Thyroid gland (tissue), 4 donors: ENCODE measurements around the gene KRTAP12-4. TPM values are rescaled to one million over a fixed set of nuclear protein-coding genes. Genes with fewer than 3 reads are reported as not detected.
"Not testable (repeated sequence)": the region's sequence is repeated elsewhere in the genome, so short reads cannot be mapped to it uniquely, and the experiment has no call there.

ENCODE experiments used
- DNase-seq, 2 donors: peaks; one replicate each; pipeline ENCODE4 v3.0.0-alpha.2; 2019
- H3K27ac ChIP-seq, 3 donors: fragments of 200-600 bp; sonication (generic); 1 replicate in 2 of 3; 2 replicates in 1 of 3; pipeline ENCODE4 v1.5.1; 2016 to 2019; ENCODE audit warnings: mild to moderate bottlenecking in 1 of 3, moderate library complexity in 1 of 3
- H3K27me3 ChIP-seq: fragments of 200-600 bp; sonication (generic); one replicate; pipeline ENCODE4 v1.5.1; 2019
- H3K36me3 ChIP-seq, 2 donors: fragments of 200-600 bp; sonication (generic); one replicate each; pipeline ENCODE4 v1.5.1; 2016 to 2019
- H3K4me1 ChIP-seq, 2 donors: fragments of 200-600 bp; sonication (generic); one replicate each; pipeline ENCODE4 v1.5.1; 2017 to 2019
- H3K4me3 ChIP-seq, 3 donors: fragments of 200-600 bp; sonication (generic); replicated peaks in 1 of 3; 1 replicate in 2 of 3; 2 replicates in 1 of 3; pipeline ENCODE4 v1.5.1; 2016; ENCODE audit warnings: mild to moderate bottlenecking in 1 of 3
- H3K9me3 ChIP-seq: fragments of 200-600 bp; sonication (generic); one replicate; pipeline ENCODE4 v1.5.1; 2017
- POLR2A ChIP-seq, 2 donors: fragments of 450-650 bp; IDR thresholded peaks; one replicate each; pipeline ENCODE4 v1.6.1; 2017; ENCODE audit warnings: antibody characterized with exemption in 2 of 2, mild to moderate bottlenecking in 2 of 2, moderate library complexity in 1 of 2
- WGBS, 2 donors: methylation state at CpG; one replicate each; pipeline ENCODE4 v1.1.5; 2017; 5-methylcytosine and 5-hydroxymethylcytosine counted together
- intact Hi-C: fragments of 100-400 bp; cut with DNase I; formaldehyde crosslinking; loops from one replicate; pipeline ENCODE4 v1.15.1; 2023
- total RNA-seq, 4 donors: library from RNA; depleted of rRNA; stranded (reverse); fragments of >200 nt; gene quantifications; one replicate each; pipeline ENCODE4 v1.2.3, GENCODE V29; 2016
- TF ChIP-seq, protein P1 (sequence below), 6 experiments: fragments of 200-600 bp in 3 of 6; fragments of 450-650 bp in 3 of 6; sonication (generic) in 3 of 6; IDR thresholded peaks; one replicate each; pipeline ENCODE4 v1.5.1; 2016 to 2019; ENCODE audit warnings: antibody characterized with exemption in 6 of 6, mild to moderate bottlenecking in 2 of 6, inconsistent platforms in 1 of 6, moderate library complexity in 1 of 6

The KRTAP12-4 gene
- total RNA-seq, 4 donors from 2014 or later, result not detected

DNA sequence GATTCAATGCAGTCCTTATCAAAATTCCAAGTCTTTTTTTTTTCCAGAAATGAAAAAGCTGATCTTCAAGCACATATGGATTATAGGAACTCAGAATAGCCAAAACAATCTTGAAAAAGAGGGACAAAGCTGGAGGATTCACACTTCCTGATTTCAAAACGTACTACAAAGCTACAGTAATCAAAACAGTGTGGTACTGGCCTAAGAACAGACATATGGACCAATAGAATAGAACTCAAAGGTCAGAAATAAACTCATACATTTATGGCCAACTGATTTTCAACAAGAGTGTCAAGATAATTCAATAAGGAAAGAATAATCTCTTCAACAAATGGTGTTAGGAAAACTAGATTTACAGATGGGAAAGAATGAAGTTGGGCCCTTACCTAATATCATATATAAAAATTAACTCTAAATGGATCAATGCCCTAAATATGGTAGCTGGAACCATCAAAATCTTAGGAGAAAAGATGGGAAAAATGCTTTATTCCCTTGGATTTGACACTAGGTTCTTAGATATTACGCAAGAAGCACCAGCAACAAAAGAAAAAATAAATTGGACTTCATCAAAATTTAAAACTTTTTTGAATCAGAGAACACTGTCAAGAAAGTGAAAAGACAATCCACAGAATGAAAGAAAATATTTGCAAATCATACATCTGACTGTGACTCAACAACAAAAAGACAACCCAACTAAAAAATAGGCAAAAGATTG lies 38.5 kb upstream of the KRTAP12-4 start:
- TF ChIP-seq, protein P1, sequence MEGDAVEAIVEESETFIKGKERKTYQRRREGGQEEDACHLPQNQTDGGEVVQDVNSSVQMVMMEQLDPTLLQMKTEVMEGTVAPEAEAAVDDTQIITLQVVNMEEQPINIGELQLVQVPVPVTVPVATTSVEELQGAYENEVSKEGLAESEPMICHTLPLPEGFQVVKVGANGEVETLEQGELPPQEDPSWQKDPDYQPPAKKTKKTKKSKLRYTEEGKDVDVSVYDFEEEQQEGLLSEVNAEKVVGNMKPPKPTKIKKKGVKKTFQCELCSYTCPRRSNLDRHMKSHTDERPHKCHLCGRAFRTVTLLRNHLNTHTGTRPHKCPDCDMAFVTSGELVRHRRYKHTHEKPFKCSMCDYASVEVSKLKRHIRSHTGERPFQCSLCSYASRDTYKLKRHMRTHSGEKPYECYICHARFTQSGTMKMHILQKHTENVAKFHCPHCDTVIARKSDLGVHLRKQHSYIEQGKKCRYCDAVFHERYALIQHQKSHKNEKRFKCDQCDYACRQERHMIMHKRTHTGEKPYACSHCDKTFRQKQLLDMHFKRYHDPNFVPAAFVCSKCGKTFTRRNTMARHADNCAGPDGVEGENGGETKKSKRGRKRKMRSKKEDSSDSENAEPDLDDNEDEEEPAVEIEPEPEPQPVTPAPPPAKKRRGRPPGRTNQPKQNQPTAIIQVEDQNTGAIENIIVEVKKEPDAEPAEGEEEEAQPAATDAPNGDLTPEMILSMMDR (IDR thresholded peaks at IDR 0.05), result no peak
- TF ChIP-seq POLR2A (IDR thresholded peaks at IDR 0.05), result no peak
- WGBS, 2 donors, result 47 to 48% methylated on average over 2 of the region's 2 CpGs
- DNase-seq, result no peak
- Histone ChIP-seq H3K4me3 (no peak overlapping the region), H3K9me3 (no peaks in the 10 kb centered on the region), H3K36me3 (no peaks in the 10 kb centered on the region), H3K27me3 (no peaks in the 10 kb centered on the region), H3K4me1 (no peaks in the 10 kb centered on the region), H3K27ac (no peak overlapping the region)
- intact Hi-C loops, result no loop called here

DNA sequence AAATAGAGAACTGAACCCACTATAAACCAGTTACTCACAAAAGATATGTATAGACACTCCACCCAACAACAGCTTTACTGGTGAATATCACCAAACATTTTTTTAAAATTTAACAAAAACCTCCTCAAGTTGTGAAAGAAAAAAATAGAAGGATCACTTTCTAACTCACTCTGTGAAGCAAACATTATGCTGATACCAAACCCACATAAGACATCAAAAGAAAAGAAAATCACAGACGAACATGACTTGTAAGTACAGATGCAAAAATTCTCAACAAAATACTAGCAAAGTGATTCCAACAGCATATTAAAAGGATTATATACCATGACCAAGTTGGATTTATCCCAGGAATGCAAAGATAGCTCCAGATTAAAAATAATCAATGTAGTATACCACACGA lies 37.2 kb upstream of the KRTAP12-4 start:
- Histone ChIP-seq H3K36me3 (no peaks in the 10 kb centered on the region), H3K27me3 (no peaks in the 10 kb centered on the region), H3K9me3 (no peaks in the 10 kb centered on the region), H3K4me1 (no peaks in the 10 kb centered on the region), H3K4me3 (no peak overlapping the region), H3K27ac (no peak overlapping the region)
- WGBS, 2 donors, result 71 to 82% methylated on average over 2 of the region's 2 CpGs
- intact Hi-C loops, result no loop called here
- TF ChIP-seq, protein P1 (IDR thresholded peaks at IDR 0.05), result no peak
- no peak for TF ChIP-seq POLR2A (IDR thresholded peaks at IDR 0.05)
- no peak for DNase-seq

DNA sequence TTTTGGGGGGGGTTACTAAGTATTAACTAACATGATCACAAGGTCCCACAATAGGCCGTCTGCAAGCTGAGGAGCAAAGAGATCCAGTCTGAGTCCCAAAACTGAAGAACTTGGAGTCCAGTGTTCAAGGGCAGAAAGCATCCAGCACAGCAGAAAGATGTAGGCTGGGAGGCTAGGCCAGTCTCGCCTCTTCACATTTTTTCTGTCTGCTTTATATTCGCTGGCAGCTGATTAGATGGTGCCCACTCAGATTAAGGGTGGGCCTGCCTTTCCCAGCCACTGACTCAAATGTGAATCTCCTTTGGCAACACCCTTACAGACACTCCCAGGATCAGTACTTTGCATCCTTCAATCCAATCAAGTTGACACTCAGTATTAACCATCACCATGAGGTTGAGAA lies 35.3 kb upstream of the KRTAP12-4 start:
- intact Hi-C loops, H3K27me3 ChIP-seq, H3K4me3 ChIP-seq, H3K27ac ChIP-seq, H3K4me1 ChIP-seq, DNase-seq, H3K9me3 ChIP-seq, H3K36me3 ChIP-seq: not testable (repeated sequence)
- WGBS, 2 donors, result 94 to 97% methylated on average over 3 of the region's 3 CpGs

DNA sequence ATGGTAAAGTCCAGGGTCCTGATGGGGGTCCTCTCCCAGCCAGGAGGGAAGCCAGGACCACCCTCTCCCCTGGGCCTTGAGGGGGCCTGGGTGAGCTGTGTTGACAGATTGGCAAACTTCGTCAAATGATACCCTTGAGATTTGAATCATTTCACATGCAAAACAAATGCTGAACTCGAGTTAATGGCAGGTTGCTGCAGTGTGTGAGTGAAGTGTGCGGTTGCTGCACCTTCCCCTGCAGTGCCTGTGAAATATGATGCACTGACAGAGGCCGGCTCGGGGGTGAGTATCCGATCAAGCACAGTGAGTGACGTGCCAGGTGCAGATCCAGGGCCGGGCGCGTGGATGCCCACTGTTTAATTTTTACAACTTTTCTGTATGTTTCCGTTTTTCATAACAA lies 33.2 kb upstream of the KRTAP12-4 start:
- TF ChIP-seq, protein P1 (IDR thresholded peaks at IDR 0.05), result no peak
- no peak for TF ChIP-seq POLR2A (IDR thresholded peaks at IDR 0.05)
- no peaks in the 10 kb centered on the region for H3K36me3 ChIP-seq

DNA sequence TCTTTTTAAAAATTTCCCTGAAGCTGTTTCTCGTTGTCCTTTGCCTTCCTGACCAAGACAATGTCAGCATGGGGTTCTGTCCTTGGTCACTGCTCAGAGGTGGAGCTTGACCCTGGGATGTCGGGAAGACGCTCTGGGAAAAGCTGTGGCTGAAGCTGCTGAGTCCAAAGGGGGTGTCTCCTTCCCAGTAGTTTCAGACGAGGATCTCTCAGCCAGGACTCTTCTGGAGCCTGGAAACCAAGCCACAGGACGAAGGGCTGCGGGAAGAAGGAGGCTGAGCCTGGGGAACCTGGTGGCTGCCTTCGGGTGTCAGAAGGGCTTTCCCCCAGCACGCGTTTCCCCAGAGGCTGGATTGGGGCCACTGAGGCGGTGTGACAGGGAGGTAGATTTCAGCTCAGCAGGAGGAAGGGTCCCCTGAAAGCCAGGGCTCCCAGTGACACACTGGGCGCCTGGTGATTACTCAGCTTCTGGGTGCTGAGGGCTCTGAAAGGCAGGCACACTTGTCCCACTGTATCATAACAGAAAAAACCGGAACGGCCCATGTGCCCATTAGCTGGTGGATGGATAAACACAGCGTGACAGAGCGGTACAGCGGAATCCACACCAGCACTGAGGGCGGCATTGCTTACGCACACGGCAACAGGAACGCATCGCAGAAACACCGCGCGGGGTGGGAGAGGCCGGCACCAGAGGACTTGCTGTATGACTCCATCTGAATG lies 32.5 kb upstream of the KRTAP12-4 start:
- no peaks in the 10 kb centered on the region for H3K4me1 ChIP-seq
- WGBS, 2 donors, result 77 to 83% methylated on average over 21 to 24 of the region's 25 CpGs
- no peak overlapping the region for H3K27ac ChIP-seq
- DNase-seq, result no peak
- H3K36me3 ChIP-seq, result no peaks in the 10 kb centered on the region
- intact Hi-C loops, result no loop called here
- H3K9me3 ChIP-seq, result no peaks in the 10 kb centered on the region
- TF ChIP-seq POLR2A (IDR thresholded peaks at IDR 0.05), result no peak
- TF ChIP-seq, protein P1 (IDR thresholded peaks at IDR 0.05), result no peak
- no peak overlapping the region for H3K4me3 ChIP-seq
- no peaks in the 10 kb centered on the region for H3K27me3 ChIP-seq

More for the DNA sequence above, 33.2 kb upstream of the KRTAP12-4 start:
- Histone ChIP-seq H3K27me3 (no peaks in the 10 kb centered on the region), H3K4me3 (no peak overlapping the region), H3K4me1 (no peaks in the 10 kb centered on the region), H3K9me3 (no peaks in the 10 kb centered on the region), H3K27ac (no peak overlapping the region)
- no peak for DNase-seq
- intact Hi-C loops, result no loop called here
- WGBS, 2 donors, result 60 to 83% methylated on average over 11 of the region's 11 CpGs
